ENCODE measurements around the gene ATG2A.
A peak's percentile ranks its signal among the peaks of the same experiment; 100 is the strongest.

The ATG2A gene

GRCh38 chr11:64916775-64917662 is at the start of gene ATG2A:
ATG2A (minus strand) TSS chr11:64917209; CDS start chr11:64917135, 74 bp downstream.
- Histone ChIP-seq H3K36me3 (ENCODE audit: insufficient read depth, low read length) (no peaks in the 10 kb centered on the region), H3K4me1 (ENCODE audit: control insufficient read depth, insufficient read depth, low read length, unreplicated experiment) (no peaks in the 10 kb centered on the region), H3K4me3 (ENCODE audit: low read depth, low read length) (peak within 1 kb of the TSS; percentile 85), H3K27ac (ENCODE audit: low read depth, low read length) (peak within 1 kb of the TSS; percentile 46), H3K27me3 (ENCODE audit: insufficient read depth, low read length) (no peaks in the 10 kb centered on the region), H2AFZ (ENCODE audit: low read length, unreplicated experiment) (peak within 1 kb of the TSS; percentile 97), H3K79me2 (ENCODE audit: control insufficient read depth, insufficient read depth, low read length, unreplicated experiment) (peaks cover 10% of the 10 kb centered on the region)

GRCh38 chr11:64963072-64963631 is 46.1 kb upstream of the ATG2A start:
- H3K4me3 ChIP-seq (ENCODE audit: low read depth, low read length) = no peak overlapping the region

GRCh38 chr11:64960719-64961118 is 43.7 kb upstream of the ATG2A start:
- no peak overlapping the region for H3K4me3 ChIP-seq (ENCODE audit: low read depth, low read length)
- no peaks in the 10 kb centered on the region for H3K4me1 ChIP-seq (ENCODE audit: control insufficient read depth, insufficient read depth, low read length, unreplicated experiment)
- H3K27ac ChIP-seq (ENCODE audit: low read depth, low read length) = no peak overlapping the region
- H3K79me2 ChIP-seq (ENCODE audit: control insufficient read depth, insufficient read depth, low read length, unreplicated experiment) = no peaks in the 10 kb centered on the region
- no peak overlapping the region for H2AFZ ChIP-seq (ENCODE audit: low read length, unreplicated experiment)
- H3K27me3 ChIP-seq (ENCODE audit: insufficient read depth, low read length) = no peaks in the 10 kb centered on the region; the same call in 1 of the 2 replicates
- no peaks in the 10 kb centered on the region for H3K36me3 ChIP-seq (ENCODE audit: insufficient read depth, low read length)

More at GRCh38 chr11:64963072-64963631, 46.1 kb upstream of the ATG2A start:
- H3K27me3 ChIP-seq (ENCODE audit: insufficient read depth, low read length) = no peaks in the 10 kb centered on the region; the same call in 1 of the 2 replicates
- no peaks in the 10 kb centered on the region for H3K79me2 ChIP-seq (ENCODE audit: control insufficient read depth, insufficient read depth, low read length, unreplicated experiment)
- H3K4me1 ChIP-seq (ENCODE audit: control insufficient read depth, insufficient read depth, low read length, unreplicated experiment) = no peaks in the 10 kb centered on the region
- no peak overlapping the region for H3K27ac ChIP-seq (ENCODE audit: low read depth, low read length)
- no peak overlapping the region for H2AFZ ChIP-seq (ENCODE audit: low read length, unreplicated experiment)
- no peaks in the 10 kb centered on the region for H3K36me3 ChIP-seq (ENCODE audit: insufficient read depth, low read length)

GRCh38 chr11:64959498-64959897 is 42.5 kb upstream of the ATG2A start:
- no peak overlapping the region for H2AFZ ChIP-seq (ENCODE audit: low read length, unreplicated experiment)

GRCh38 chr11:64954201-64954600 is 37.2 kb upstream of the ATG2A start:
- no peaks in the 10 kb centered on the region for H3K4me1 ChIP-seq (ENCODE audit: control insufficient read depth, insufficient read depth, low read length, unreplicated experiment)
- no peaks in the 10 kb centered on the region for H3K79me2 ChIP-seq (ENCODE audit: control insufficient read depth, insufficient read depth, low read length, unreplicated experiment)
- no peak overlapping the region for H3K4me3 ChIP-seq (ENCODE audit: low read depth, low read length)
- peaks cover 20% of the 10 kb centered on the region for H3K27me3 ChIP-seq (ENCODE audit: insufficient read depth, low read length)
- H3K36me3 ChIP-seq (ENCODE audit: insufficient read depth, low read length) = no peaks in the 10 kb centered on the region
- H3K27ac ChIP-seq (ENCODE audit: low read depth, low read length) = no peak overlapping the region
- no peak overlapping the region for H2AFZ ChIP-seq (ENCODE audit: low read length, unreplicated experiment)

More at GRCh38 chr11:64959498-64959897, 42.5 kb upstream of the ATG2A start:
- Histone ChIP-seq H3K4me1 (ENCODE audit: control insufficient read depth, insufficient read depth, low read length, unreplicated experiment) (no peaks in the 10 kb centered on the region), H3K79me2 (ENCODE audit: control insufficient read depth, insufficient read depth, low read length, unreplicated experiment) (no peaks in the 10 kb centered on the region), H3K27me3 (ENCODE audit: insufficient read depth, low read length) (peaks cover 11% of the 10 kb centered on the region), H3K4me3 (ENCODE audit: low read depth, low read length) (no peak overlapping the region), H3K27ac (ENCODE audit: low read depth, low read length) (no peak overlapping the region), H3K36me3 (ENCODE audit: insufficient read depth, low read length) (no peaks in the 10 kb centered on the region)

- H3K27me3 ChIP-seq (ENCODE audit: insufficient read depth, low read length) = peaks cover 20% of the 10 kb centered on the region
- H3K36me3 ChIP-seq (ENCODE audit: insufficient read depth, low read length) = no peaks in the 10 kb centered on the region
- no peak overlapping the region for H2AFZ ChIP-seq (ENCODE audit: low read length, unreplicated experiment)
- no peak overlapping the region for H3K27ac ChIP-seq (ENCODE audit: low read depth, low read length)
- no peaks in the 10 kb centered on the region for H3K4me1 ChIP-seq (ENCODE audit: control insufficient read depth, insufficient read depth, low read length, unreplicated experiment)
- H3K79me2 ChIP-seq (ENCODE audit: control insufficient read depth, insufficient read depth, low read length, unreplicated experiment) = no peaks in the 10 kb centered on the region
- H3K4me3 ChIP-seq (ENCODE audit: low read depth, low read length) = no peak overlapping the region
Observed at GRCh38 chr11:64951529-64951928, 34.5 kb upstream of the ATG2A start.

GRCh38 chr11:64947208-64947814 is 30.3 kb upstream of the ATG2A start:
- H2AFZ ChIP-seq (ENCODE audit: low read length, unreplicated experiment) = no peak overlapping the region
- no peaks in the 10 kb centered on the region for H3K4me1 ChIP-seq (ENCODE audit: control insufficient read depth, insufficient read depth, low read length, unreplicated experiment)
- no peaks in the 10 kb centered on the region for H3K36me3 ChIP-seq (ENCODE audit: insufficient read depth, low read length)
- H3K79me2 ChIP-seq (ENCODE audit: control insufficient read depth, insufficient read depth, low read length, unreplicated experiment) = no peaks in the 10 kb centered on the region
- H3K27me3 ChIP-seq (ENCODE audit: insufficient read depth, low read length) = peaks cover 5% of the 10 kb centered on the region; the same call in 1 of the 2 replicates
- H3K27ac ChIP-seq (ENCODE audit: low read depth, low read length) = no peak overlapping the region
- H3K4me3 ChIP-seq (ENCODE audit: low read depth, low read length) = no peak overlapping the region

- Histone ChIP-seq H3K27me3 (ENCODE audit: insufficient read depth, low read length) (no peaks in the 10 kb centered on the region), H3K4me1 (ENCODE audit: control insufficient read depth, insufficient read depth, low read length, unreplicated experiment) (peaks cover 5% of the 10 kb centered on the region), H3K27ac (ENCODE audit: low read depth, low read length) (no peak overlapping the region), H3K79me2 (ENCODE audit: control insufficient read depth, insufficient read depth, low read length, unreplicated experiment) (no peaks in the 10 kb centered on the region), H2AFZ (ENCODE audit: low read length, unreplicated experiment) (no peak overlapping the region), H3K36me3 (ENCODE audit: insufficient read depth, low read length) (0 out of 2 replicates have a peak, but pooled peaks cover 3% of the 10 kb centered on the region), H3K4me3 (ENCODE audit: low read depth, low read length) (no peak overlapping the region)
Observed at GRCh38 chr11:64936539-64936938, 19.5 kb upstream of the ATG2A start.

GRCh38 chr11:64935359-64936081 is 18.5 kb upstream of the ATG2A start, which contains the start of gene GPHA2:
GPHA2 (minus strand) TSS chr11:64935893; CDS start chr11:64935460, 433 bp downstream.
- Histone ChIP-seq H3K4me1 (ENCODE audit: control insufficient read depth, insufficient read depth, low read length, unreplicated experiment) (peaks cover 5% of the 10 kb centered on the region), H2AFZ (ENCODE audit: low read length, unreplicated experiment) (no peak within 1 kb of the TSS), H3K79me2 (ENCODE audit: control insufficient read depth, insufficient read depth, low read length, unreplicated experiment) (no peaks in the 10 kb centered on the region), H3K4me3 (ENCODE audit: low read depth, low read length) (no peak within 1 kb of the TSS), H3K27ac (ENCODE audit: low read depth, low read length) (no peak within 1 kb of the TSS), H3K27me3 (ENCODE audit: insufficient read depth, low read length) (no peaks in the 10 kb centered on the region), H3K36me3 (ENCODE audit: insufficient read depth, low read length) (0 out of 2 replicates have a peak, but pooled peaks cover 3% of the 10 kb centered on the region)

Data from ACC112 (cell line).